Keratinocyte (primary cell): ENCODE data around the gene TMEM39A.

Experiments used
- EZH2 ChIP-seq: IDR thresholded peaks from one replicate; pipeline ENCODE4 v1.6.1; 2012; ENCODE audit warnings: inconsistent platforms, mild to moderate bottlenecking, low read length, moderate library complexity
- TF ChIP-seq, protein P1 (sequence below), 3 experiments: IDR thresholded peaks in 1 of 3; conservative IDR thresholded peaks in 1 of 3; optimal IDR thresholded peaks in 1 of 3; 2 replicates in 2 of 3; 3 replicates in 1 of 3; pipeline versions ENCODE3 to v1.5.1; 2011; ENCODE audit warnings: low read length in 3 of 3, mild to moderate bottlenecking in 3 of 3, moderate library complexity in 2 of 3, control low read depth in 1 of 3, inconsistent platforms in 1 of 3; ENCODE audit not compliant: insufficient read depth in 2 of 3; ENCODE audit errors: extremely low read depth in 1 of 3

DNA sequence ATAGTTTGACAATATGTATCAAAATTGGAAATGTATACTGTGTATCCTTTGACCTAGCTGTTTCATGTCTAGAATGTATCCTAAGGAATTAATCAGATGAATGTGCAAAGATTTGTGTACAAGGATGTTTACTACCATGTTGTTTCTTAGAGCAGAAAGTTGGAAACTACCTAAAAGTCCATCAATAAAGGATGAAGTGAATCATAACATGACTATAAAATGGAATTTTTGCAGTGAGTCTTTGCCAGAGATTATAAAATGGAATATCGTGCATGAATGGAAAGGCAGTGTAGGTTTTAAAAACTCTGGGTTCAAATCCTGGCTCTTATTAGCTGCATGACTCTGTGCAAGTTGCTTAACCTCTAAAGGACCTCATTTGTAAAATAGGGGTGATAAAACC, 19.7 kb upstream of the TMEM39A start:
- TF ChIP-seq, protein P1, sequence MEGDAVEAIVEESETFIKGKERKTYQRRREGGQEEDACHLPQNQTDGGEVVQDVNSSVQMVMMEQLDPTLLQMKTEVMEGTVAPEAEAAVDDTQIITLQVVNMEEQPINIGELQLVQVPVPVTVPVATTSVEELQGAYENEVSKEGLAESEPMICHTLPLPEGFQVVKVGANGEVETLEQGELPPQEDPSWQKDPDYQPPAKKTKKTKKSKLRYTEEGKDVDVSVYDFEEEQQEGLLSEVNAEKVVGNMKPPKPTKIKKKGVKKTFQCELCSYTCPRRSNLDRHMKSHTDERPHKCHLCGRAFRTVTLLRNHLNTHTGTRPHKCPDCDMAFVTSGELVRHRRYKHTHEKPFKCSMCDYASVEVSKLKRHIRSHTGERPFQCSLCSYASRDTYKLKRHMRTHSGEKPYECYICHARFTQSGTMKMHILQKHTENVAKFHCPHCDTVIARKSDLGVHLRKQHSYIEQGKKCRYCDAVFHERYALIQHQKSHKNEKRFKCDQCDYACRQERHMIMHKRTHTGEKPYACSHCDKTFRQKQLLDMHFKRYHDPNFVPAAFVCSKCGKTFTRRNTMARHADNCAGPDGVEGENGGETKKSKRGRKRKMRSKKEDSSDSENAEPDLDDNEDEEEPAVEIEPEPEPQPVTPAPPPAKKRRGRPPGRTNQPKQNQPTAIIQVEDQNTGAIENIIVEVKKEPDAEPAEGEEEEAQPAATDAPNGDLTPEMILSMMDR (optimal IDR thresholded peaks at IDR 0.05 in 1 of 3, IDR thresholded peaks at IDR 0.05 in 1 of 3, conservative IDR thresholded peaks at IDR 0.05 in 1 of 3; ENCODE audit: extremely low read depth in 1 of 3, insufficient read depth in 2 of 3, low read length in 3 of 3), result no peak
- TF ChIP-seq EZH2, result no peak
